ENCODE results near the gene WNT9A. TPM values are rescaled to one million over a fixed set of nuclear protein-coding genes. Genes with fewer than 3 reads are reported as not detected.
A peak's percentile ranks its signal among the peaks of the same experiment; 100 is the strongest.

WNT9A gene
- total and polyA plus RNA-seq, 7 experiments from 2014 or later = 0.29 TPM; not detected in 6

DNA sequence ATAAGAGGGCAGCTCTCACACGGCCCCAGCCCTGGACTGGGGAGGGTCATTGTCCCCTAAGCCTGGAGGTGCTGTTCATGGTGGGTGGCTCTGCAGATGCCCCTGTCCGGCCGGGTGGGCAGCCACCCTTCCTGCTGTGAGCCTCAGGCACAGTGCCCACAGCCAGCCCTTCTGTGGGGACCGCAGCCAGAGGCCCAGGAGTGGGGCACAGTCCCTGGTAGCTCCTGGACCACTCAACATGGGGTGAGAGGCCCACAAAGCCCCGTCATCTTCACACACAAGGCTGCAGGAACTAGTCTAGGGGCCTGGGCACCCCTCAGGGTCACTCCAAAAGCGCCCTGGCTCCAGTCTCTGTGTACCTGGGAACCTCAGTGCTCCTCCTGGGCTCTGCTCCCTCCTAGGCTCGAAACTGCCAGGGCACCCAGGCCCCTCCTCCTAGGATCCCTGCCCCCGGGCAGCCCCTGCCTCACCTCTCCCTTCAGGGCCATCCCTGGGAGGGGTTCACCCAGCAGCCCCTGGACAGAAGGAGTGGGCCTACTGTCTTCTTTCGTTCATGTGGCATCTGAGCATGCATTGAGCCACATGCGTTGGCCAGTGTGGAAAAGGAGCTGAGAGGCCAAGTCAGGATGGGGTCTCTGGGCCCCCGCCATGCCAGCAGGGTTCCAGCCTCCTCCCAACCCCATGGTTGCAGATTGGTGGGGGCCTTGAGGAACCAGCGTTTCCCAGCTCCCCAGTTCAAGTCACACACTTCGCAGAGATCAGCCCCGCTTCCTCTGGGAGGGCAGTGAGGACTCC is 43.0 kb downstream of the WNT9A start:
- no peaks in the 10 kb centered on the region for H3K36me3 ChIP-seq (ENCODE audit: control insufficient read depth in 2 of 3, insufficient read depth in 3 of 3, low read length in 3 of 3)
- no peaks in the 10 kb centered on the region for H3K27me3 ChIP-seq (ENCODE audit: control insufficient read depth in 2 of 2, insufficient read depth in 2 of 2, low read length in 2 of 2)
- Mint-ChIP-seq H3K4me3 (no peak overlapping the region), H3K27ac (no peak overlapping the region), H3K9me3 (no peaks in the 10 kb centered on the region), H3K4me1 (peaks cover 0 to 8% (median 4%) of the 10 kb centered on the region in 7 donors), H3K27me3 (peaks cover 0 to 4% (median 0%) of the 10 kb centered on the region in 5 donors), H3K36me3 (no peaks in the 10 kb centered on the region)
- H3K9me3 ChIP-seq (ENCODE audit: control insufficient read depth in 2 of 3, low read length in 3 of 3) = no peaks in the 10 kb centered on the region
- ATAC-seq = no peak
- intact Hi-C loops (cut with micrococcal nuclease) = no loop called here
- CTCF ChIA-PET = no interaction called here
- H3K4me3 ChIP-seq (ENCODE audit: low read length) = no peak overlapping the region
- DNase-seq = no peak
- no peaks in the 10 kb centered on the region for H3K4me1 ChIP-seq (ENCODE audit: control insufficient read depth in 2 of 2, insufficient read depth in 2 of 2, low read length in 2 of 2)
- POLR2A ChIA-PET = no interaction called here
- H3K27ac ChIP-seq (ENCODE audit: low read depth, low read length) = no peak overlapping the region

DNA sequence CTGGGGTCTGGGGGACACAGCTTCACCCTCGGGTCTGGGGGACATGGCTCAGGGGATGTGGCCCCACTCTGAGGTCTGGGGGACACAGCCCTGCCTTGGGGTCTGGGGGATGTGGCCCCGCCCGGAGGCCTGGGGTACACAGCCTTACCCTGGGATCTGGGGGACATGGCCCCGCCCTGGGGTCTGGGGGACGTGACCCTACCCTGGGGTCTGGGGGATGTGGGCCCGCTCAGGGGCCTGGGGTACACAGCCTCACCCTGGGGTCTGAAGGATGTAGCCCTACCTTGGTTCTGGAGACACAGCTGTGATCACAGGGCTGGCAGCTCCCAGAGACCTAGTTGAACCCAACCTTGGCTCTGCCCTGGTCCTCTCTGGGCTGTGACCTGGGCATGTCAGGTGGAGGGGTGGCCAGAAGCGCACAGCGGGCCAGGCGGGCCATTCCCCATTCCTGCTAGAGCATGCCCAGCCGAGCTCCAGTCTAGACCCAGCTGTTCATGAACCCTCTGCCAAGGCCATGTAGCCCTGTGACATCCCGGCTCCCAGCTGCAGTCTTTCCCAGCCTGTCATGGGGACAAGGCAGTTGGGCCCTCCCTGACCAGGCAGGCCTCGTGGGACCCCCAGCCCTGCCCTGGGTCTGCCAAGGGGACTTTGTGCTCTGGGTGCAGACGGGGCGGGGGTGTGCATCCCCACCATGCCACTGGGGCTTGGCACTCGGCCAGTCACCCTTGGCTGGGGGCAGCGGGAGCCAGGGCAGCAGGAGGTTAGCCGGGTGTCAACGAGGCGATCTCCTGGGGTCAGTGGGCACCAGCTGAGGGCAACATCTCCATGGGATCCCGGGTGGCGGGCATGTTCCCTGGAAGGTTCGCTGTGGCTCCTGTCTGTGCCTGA is 43.9 kb downstream of the WNT9A start:
- POLR2A ChIA-PET = no interaction called here

DNA sequence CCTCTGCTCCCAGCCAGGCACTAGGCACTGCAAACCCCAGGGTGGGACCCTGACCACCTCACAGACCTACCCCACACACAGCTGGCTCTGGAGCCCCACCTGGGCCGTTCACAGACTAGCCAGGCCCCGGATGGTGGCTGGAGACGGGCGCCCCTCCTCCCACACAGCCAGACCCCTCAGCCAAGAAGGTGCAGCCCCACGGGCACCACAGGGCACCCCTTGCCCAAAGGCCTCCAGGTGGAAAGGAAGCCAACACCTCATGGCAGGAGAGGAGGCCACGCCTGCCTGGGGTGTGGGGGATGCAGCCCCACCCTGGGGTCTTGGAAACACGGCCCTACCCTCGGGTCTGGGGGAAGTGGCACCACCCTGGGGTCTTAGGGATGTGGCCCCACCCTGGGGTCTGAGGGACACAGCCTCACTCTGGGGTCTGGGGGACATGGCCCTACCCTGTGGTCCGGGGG is 44.6 kb downstream of the WNT9A start:
- no peak for DNase-seq
- no peaks in the 10 kb centered on the region for H3K9me3 ChIP-seq (ENCODE audit: control insufficient read depth in 2 of 3, low read length in 3 of 3)
- no peak overlapping the region for H3K27ac Mint-ChIP-seq
- no peak overlapping the region for H3K27ac ChIP-seq (ENCODE audit: low read depth, low read length)
- ATAC-seq = no peak
- H3K27me3 Mint-ChIP-seq = no peaks in the 10 kb centered on the region
- ChIA-PET POLR2A (no interaction called here), CTCF (no interaction called here)
- no peak overlapping the region for H3K4me3 ChIP-seq (ENCODE audit: low read length)
- peaks cover 0 to 11% (median 5%) of the 10 kb centered on the region in 7 donors for H3K4me1 Mint-ChIP-seq
- no peaks in the 10 kb centered on the region for H3K36me3 Mint-ChIP-seq
- H3K36me3 ChIP-seq (ENCODE audit: control insufficient read depth in 2 of 3, insufficient read depth in 3 of 3, low read length in 3 of 3) = no peaks in the 10 kb centered on the region
- no peaks in the 10 kb centered on the region for H3K4me1 ChIP-seq (ENCODE audit: control insufficient read depth in 2 of 2, insufficient read depth in 2 of 2, low read length in 2 of 2)
- intact Hi-C loops (cut with micrococcal nuclease) = no loop called here
- H3K4me3 Mint-ChIP-seq = no peak overlapping the region
- H3K9me3 Mint-ChIP-seq = no peaks in the 10 kb centered on the region
- H3K27me3 ChIP-seq (ENCODE audit: control insufficient read depth in 2 of 2, insufficient read depth in 2 of 2, low read length in 2 of 2) = no peaks in the 10 kb centered on the region

More for the DNA sequence above, 43.9 kb downstream of the WNT9A start:
- H3K27ac Mint-ChIP-seq = no peak overlapping the region
- Histone ChIP-seq H3K9me3 (ENCODE audit: control insufficient read depth in 2 of 3, low read length in 3 of 3) (no peaks in the 10 kb centered on the region), H3K27me3 (ENCODE audit: control insufficient read depth in 2 of 2, insufficient read depth in 2 of 2, low read length in 2 of 2) (no peaks in the 10 kb centered on the region), H3K4me3 (ENCODE audit: low read length) (no peak overlapping the region), H3K4me1 (ENCODE audit: control insufficient read depth in 2 of 2, insufficient read depth in 2 of 2, low read length in 2 of 2) (no peaks in the 10 kb centered on the region), H3K36me3 (ENCODE audit: control insufficient read depth in 2 of 3, insufficient read depth in 3 of 3, low read length in 3 of 3) (no peaks in the 10 kb centered on the region), H3K27ac (ENCODE audit: low read depth, low read length) (no peak overlapping the region)
- H3K4me1 Mint-ChIP-seq = peaks cover 0 to 9% (median 5%) of the 10 kb centered on the region in 7 donors
- intact Hi-C loops (cut with micrococcal nuclease) = no loop called here
- no peak for DNase-seq
- no peak overlapping the region for H3K4me3 Mint-ChIP-seq
- no peaks in the 10 kb centered on the region for H3K9me3 Mint-ChIP-seq
- ATAC-seq = no peak
- peaks cover 0 to 2% (median 0%) of the 10 kb centered on the region in 5 donors for H3K27me3 Mint-ChIP-seq
- H3K36me3 Mint-ChIP-seq = no peaks in the 10 kb centered on the region
- CTCF ChIA-PET = no interaction called here

DNA sequence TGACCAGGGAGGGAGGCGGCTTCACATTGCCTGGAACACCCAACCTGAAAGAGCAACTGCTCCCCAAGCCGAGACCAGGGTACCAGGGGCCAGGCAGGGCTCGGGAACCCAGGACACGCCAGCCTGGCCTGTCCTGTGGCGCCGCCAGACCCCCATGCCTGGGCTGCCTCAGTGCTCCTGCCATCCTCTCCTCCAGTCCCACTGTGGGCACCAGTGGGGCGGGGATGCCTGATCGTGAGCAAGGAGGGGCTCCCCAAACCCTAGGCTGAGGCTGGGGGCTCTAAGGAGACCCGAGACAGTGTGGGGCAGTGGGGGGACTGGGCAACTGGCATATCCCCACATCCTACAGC is 45.1 kb downstream of the WNT9A start:
- Histone ChIP-seq H3K4me1 (ENCODE audit: control insufficient read depth in 2 of 2, insufficient read depth in 2 of 2, low read length in 2 of 2) (no peaks in the 10 kb centered on the region), H3K27ac (ENCODE audit: low read depth, low read length) (no peak overlapping the region), H3K9me3 (ENCODE audit: control insufficient read depth in 2 of 3, low read length in 3 of 3) (no peaks in the 10 kb centered on the region), H3K27me3 (ENCODE audit: control insufficient read depth in 2 of 2, insufficient read depth in 2 of 2, low read length in 2 of 2) (no peaks in the 10 kb centered on the region), H3K4me3 (ENCODE audit: low read length) (no peak overlapping the region), H3K36me3 (ENCODE audit: control insufficient read depth in 2 of 3, insufficient read depth in 3 of 3, low read length in 3 of 3) (no peaks in the 10 kb centered on the region)
- Mint-ChIP-seq H3K9me3 (no peaks in the 10 kb centered on the region), H3K4me3 (no peak overlapping the region), H3K36me3 (no peaks in the 10 kb centered on the region), H3K27ac (no peak overlapping the region), H3K27me3 (no peaks in the 10 kb centered on the region), H3K4me1 (peaks cover 0 to 16% (median 8%) of the 10 kb centered on the region in 7 donors)
- intact Hi-C loops (cut with micrococcal nuclease) = no loop called here
- DNase-seq (peak in 1 of 9 donors; percentile 4), ATAC-seq (no peak)
- ChIA-PET CTCF (no interaction called here), POLR2A (no interaction called here)

DNA sequence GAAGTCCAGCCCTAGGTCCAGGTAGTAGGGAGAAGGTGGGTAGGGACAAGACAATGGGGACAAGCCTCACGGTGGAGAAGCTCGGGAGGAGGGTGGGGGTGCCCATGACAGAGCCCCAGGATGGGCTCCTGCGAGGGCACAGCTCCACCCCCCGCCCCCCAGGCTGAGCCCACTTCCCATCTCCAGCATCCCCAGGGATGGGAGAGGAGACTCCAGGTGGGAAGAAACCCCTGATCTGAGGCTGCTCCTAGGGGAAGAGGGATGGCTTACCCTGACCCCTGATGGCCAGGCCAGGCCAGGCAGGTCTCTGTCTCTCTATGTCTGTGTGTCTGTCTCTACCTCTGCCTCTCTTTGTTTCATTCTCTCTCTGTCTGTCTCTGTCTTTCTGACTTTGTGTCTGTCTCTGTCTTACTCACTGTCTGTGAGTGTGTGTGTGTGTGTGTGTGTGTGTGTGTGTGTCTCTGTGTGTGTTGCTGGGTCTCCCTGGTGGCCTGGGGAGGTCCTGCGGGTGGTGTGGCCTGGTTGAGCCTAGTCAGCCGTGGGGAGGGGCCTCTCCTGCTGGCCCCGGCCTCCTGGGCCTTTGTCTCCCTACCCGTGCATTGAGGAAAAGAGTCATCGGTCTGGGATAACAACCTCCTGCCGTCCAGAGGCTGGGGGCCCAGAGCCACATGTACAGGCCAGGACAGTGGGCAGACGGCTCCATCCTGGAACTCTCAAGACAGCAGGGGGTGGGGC is 45.7 kb downstream of the WNT9A start:
- CTCF ChIA-PET = no interaction called here
- no peaks in the 10 kb centered on the region for H3K36me3 ChIP-seq (ENCODE audit: control insufficient read depth in 2 of 3, insufficient read depth in 3 of 3, low read length in 3 of 3)
- no peaks in the 10 kb centered on the region for H3K27me3 Mint-ChIP-seq
- no peaks in the 10 kb centered on the region for H3K9me3 Mint-ChIP-seq
- no peaks in the 10 kb centered on the region for H3K27me3 ChIP-seq (ENCODE audit: control insufficient read depth in 2 of 2, insufficient read depth in 2 of 2, low read length in 2 of 2)
- no peaks in the 10 kb centered on the region for H3K4me1 ChIP-seq (ENCODE audit: control insufficient read depth in 2 of 2, insufficient read depth in 2 of 2, low read length in 2 of 2)
- H3K4me1 Mint-ChIP-seq = peaks cover 0 to 17% (median 9%) of the 10 kb centered on the region in 7 donors
- ATAC-seq (no peak), DNase-seq (peak in 1 of 9 donors; percentile 7)
- H3K36me3 Mint-ChIP-seq = no peaks in the 10 kb centered on the region
- POLR2A ChIA-PET = no interaction called here
- H3K27ac ChIP-seq (ENCODE audit: low read depth, low read length) = no peak overlapping the region
- H3K4me3 ChIP-seq (ENCODE audit: low read length) = no peak overlapping the region
- peak overlapping the region in 5 of 9 donors; percentile 0 to 65 (median 46) for H3K27ac Mint-ChIP-seq
- H3K4me3 Mint-ChIP-seq = no peak overlapping the region
- H3K9me3 ChIP-seq (ENCODE audit: control insufficient read depth in 2 of 3, low read length in 3 of 3) = no peaks in the 10 kb centered on the region
- intact Hi-C loops (cut with micrococcal nuclease) = no loop called here

DNA sequence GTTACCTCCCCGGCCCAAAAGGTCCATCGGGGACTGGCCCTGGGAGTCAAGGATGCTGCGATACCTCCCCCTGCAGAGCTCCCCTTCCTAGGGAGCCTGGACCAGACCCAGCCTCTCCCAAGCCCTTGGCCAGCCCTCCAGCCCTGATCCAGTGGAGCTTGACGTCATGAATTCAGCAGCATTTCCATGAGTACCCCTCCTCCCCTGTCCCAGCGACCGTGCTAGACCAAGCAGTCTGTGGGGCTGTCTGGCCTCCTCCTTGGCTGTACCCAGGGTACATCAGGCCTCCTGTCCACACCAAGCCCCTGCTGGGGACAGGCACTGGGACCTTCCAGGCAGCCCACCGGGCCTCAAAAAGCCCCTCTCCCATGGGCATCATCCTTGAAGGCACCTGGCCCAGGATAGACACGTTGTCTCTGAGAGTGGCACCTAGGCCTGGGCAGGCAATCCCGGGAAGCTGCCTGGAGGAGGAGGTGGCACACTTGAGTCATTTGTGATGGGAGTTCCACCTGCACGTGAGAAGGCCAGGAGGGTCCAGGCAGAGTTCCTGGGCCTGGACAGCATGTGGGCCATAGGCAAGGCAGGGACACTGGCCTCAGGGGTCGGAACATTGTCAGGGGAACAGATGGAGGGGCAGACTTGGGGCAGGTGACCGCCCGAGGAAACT is 46.4 kb downstream of the WNT9A start:
- Histone ChIP-seq H3K4me3 (ENCODE audit: low read length) (no peak overlapping the region), H3K9me3 (ENCODE audit: control insufficient read depth in 2 of 3, low read length in 3 of 3) (no peaks in the 10 kb centered on the region), H3K4me1 (ENCODE audit: control insufficient read depth in 2 of 2, insufficient read depth in 2 of 2, low read length in 2 of 2) (no peaks in the 10 kb centered on the region), H3K27me3 (ENCODE audit: control insufficient read depth in 2 of 2, insufficient read depth in 2 of 2, low read length in 2 of 2) (no peaks in the 10 kb centered on the region), H3K36me3 (ENCODE audit: control insufficient read depth in 2 of 3, insufficient read depth in 3 of 3, low read length in 3 of 3) (no peaks in the 10 kb centered on the region), H3K27ac (ENCODE audit: low read depth, low read length) (no peak overlapping the region)
- Mint-ChIP-seq H3K9me3 (no peaks in the 10 kb centered on the region), H3K36me3 (no peaks in the 10 kb centered on the region), H3K27ac (peak overlapping the region in 2 of 9 donors; percentile 63), H3K27me3 (no peaks in the 10 kb centered on the region), H3K4me3 (no peak overlapping the region), H3K4me1 (peaks cover 0 to 17% (median 9%) of the 10 kb centered on the region in 7 donors)
- intact Hi-C loops (cut with micrococcal nuclease) = no loop called here
- CTCF ChIA-PET = no interaction called here
- POLR2A ChIA-PET = no interaction called here
- DNase-seq = peak in 1 of 9 donors; percentile 6
- no peak for ATAC-seq

Data from naive thymus-derived CD4-positive, alpha-beta T cell (primary cell).